ENCODE results near the gene KRTAP21-1. TPM values are rescaled to one million over a fixed set of nuclear protein-coding genes. Genes with fewer than 3 reads are reported as not detected.

KRTAP21-1 gene
- total and polyA plus RNA-seq, 2 donors from 2014 or later, result not detected

GRCh38 chr21:30719401-30719800, 35.8 kb downstream of the KRTAP21-1 start:
- no peak overlapping the region for H3K9ac ChIP-seq (ENCODE audit: low read length in 3 of 3)
- no peak for FAIRE-seq
- no peaks in the 10 kb centered on the region for H3K9me3 ChIP-seq (ENCODE audit: control insufficient read depth in 2 of 3, insufficient read depth in 1 of 3, low read length in 3 of 3)
- H3K27ac ChIP-seq (ENCODE audit: low read depth in 2 of 2, low read length in 2 of 2), result no peak overlapping the region
- intact Hi-C loops (cut with DNase I), result no loop called here
- TF ChIP-seq, protein P1, sequence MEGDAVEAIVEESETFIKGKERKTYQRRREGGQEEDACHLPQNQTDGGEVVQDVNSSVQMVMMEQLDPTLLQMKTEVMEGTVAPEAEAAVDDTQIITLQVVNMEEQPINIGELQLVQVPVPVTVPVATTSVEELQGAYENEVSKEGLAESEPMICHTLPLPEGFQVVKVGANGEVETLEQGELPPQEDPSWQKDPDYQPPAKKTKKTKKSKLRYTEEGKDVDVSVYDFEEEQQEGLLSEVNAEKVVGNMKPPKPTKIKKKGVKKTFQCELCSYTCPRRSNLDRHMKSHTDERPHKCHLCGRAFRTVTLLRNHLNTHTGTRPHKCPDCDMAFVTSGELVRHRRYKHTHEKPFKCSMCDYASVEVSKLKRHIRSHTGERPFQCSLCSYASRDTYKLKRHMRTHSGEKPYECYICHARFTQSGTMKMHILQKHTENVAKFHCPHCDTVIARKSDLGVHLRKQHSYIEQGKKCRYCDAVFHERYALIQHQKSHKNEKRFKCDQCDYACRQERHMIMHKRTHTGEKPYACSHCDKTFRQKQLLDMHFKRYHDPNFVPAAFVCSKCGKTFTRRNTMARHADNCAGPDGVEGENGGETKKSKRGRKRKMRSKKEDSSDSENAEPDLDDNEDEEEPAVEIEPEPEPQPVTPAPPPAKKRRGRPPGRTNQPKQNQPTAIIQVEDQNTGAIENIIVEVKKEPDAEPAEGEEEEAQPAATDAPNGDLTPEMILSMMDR (IDR thresholded peaks at IDR 0.05; ENCODE audit: borderline replicate concordance, extremely low read depth, insufficient read depth), result no peak
- no peak overlapping the region for H3K4me3 ChIP-seq (ENCODE audit: low read length in 3 of 3)
- DNase-seq, result no peak
- H3K36me3 ChIP-seq (ENCODE audit: control insufficient read depth in 2 of 3, insufficient read depth in 3 of 3, low read length in 3 of 3), result no peaks in the 10 kb centered on the region
- no peaks in the 10 kb centered on the region for H3K4me1 ChIP-seq (ENCODE audit: control insufficient read depth in 2 of 3, insufficient read depth in 2 of 3, low read depth in 1 of 3, low read length in 3 of 3)
- no peaks in the 10 kb centered on the region for H3K27me3 ChIP-seq (ENCODE audit: control insufficient read depth, insufficient read depth, low read length)

DNA sequence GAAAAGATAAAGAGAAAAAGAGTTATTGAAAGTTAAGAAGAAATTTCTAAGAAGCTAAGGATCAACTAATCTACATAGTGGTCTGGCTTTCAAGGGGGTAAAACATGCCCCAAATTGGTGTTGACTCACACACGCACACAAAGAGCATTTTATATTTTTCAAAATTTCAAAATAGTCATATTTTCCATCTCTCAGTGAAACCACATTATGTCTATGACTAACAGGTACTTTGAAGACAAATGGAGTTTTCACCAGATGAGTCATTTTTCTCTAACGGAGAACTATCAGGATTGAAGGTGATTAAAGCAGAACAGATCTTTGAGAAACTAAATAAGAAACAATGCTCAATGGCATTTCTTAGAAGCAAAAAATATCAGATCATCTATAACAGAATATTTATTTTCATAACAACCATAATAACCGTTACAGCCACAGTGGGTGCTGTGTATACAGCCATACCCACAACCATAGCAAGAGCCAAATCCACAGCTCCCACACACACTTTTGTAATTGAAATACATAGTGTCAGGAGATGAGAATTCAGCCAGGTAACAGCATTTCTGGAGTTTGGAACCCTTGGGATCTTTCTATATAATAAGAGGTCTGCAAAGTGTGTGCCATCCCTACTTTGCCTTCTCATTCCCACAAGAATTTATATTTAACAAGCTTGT, 36.9 kb downstream of the KRTAP21-1 start, which contains the start of gene KRTAP21-3:
Gene KRTAP21-3 (minus strand): TSS at position 539 of the 671 bp plus-strand sequence. CDS start 18 bp downstream, at position 521.
- Histone ChIP-seq H3K27me3 (ENCODE audit: control insufficient read depth, insufficient read depth, low read length) (no peaks in the 10 kb centered on the region), H3K4me1 (ENCODE audit: control insufficient read depth in 2 of 3, insufficient read depth in 2 of 3, low read depth in 1 of 3, low read length in 3 of 3) (no peaks in the 10 kb centered on the region), H3K36me3 (ENCODE audit: control insufficient read depth in 2 of 3, insufficient read depth in 3 of 3, low read length in 3 of 3) (no peaks in the 10 kb centered on the region), H3K9ac (ENCODE audit: low read length in 3 of 3) (no peak within 1 kb of the TSS), H3K27ac (ENCODE audit: low read depth in 2 of 2, low read length in 2 of 2) (no peak within 1 kb of the TSS), H3K4me3 (ENCODE audit: low read length in 3 of 3) (no peak within 1 kb of the TSS), H3K9me3 (ENCODE audit: control insufficient read depth in 2 of 3, insufficient read depth in 1 of 3, low read length in 3 of 3) (no peaks in the 10 kb centered on the region)
- intact Hi-C loops (cut with DNase I), result no loop called here
- DNase-seq (no peak), FAIRE-seq (no peak)
- TF ChIP-seq, protein P1 (IDR thresholded peaks at IDR 0.05; ENCODE audit: borderline replicate concordance, extremely low read depth, insufficient read depth), result no peak

GRCh38 chr21:30717105-30717504, 38.1 kb downstream of the KRTAP21-1 start:
- Histone ChIP-seq H3K9ac (ENCODE audit: low read length in 3 of 3) (no peak overlapping the region), H3K36me3 (ENCODE audit: control insufficient read depth in 2 of 3, insufficient read depth in 3 of 3, low read length in 3 of 3) (no peaks in the 10 kb centered on the region), H3K27me3 (ENCODE audit: control insufficient read depth, insufficient read depth, low read length) (no peaks in the 10 kb centered on the region), H3K27ac (ENCODE audit: low read depth in 2 of 2, low read length in 2 of 2) (no peak overlapping the region), H3K4me1 (ENCODE audit: control insufficient read depth in 2 of 3, insufficient read depth in 2 of 3, low read depth in 1 of 3, low read length in 3 of 3) (no peaks in the 10 kb centered on the region), H3K4me3 (ENCODE audit: low read length in 3 of 3) (no peak overlapping the region), H3K9me3 (ENCODE audit: control insufficient read depth in 2 of 3, insufficient read depth in 1 of 3, low read length in 3 of 3) (no peaks in the 10 kb centered on the region)
- intact Hi-C loops (cut with DNase I), result no loop called here
- no peak for DNase-seq
- TF ChIP-seq, protein P1 (IDR thresholded peaks at IDR 0.05; ENCODE audit: borderline replicate concordance, extremely low read depth, insufficient read depth), result no peak
- no peak for FAIRE-seq
